Fibroblast of lung (primary cell): Measurements from ENCODE around the gene GLOD5. TPM values are rescaled to one million over a fixed set of nuclear protein-coding genes. Genes with fewer than 3 reads are reported as not detected.

Experiments used
- DNase-seq, 2 donors: peaks; one replicate each; pipeline versions ENCODE4 v3.0.0 to v3.0.0-alpha.2; 2010; ENCODE audit warnings: low read depth in 2 of 2
- H2AFZ ChIP-seq: 2 replicates; pipeline ENCODE4 v1.5.1; 2012; ENCODE audit warnings: low read length, control low read depth, inconsistent platforms
- H3K27ac ChIP-seq: 2 replicates; pipeline ENCODE4 v1.5.1; 2011; ENCODE audit warnings: low read length, control low read depth; ENCODE audit not compliant: insufficient read depth
- H3K27me3 ChIP-seq: 2 replicates; pipeline ENCODE4 v1.5.1; 2011; ENCODE audit warnings: mild to moderate bottlenecking, low read length; ENCODE audit not compliant: control insufficient read depth, insufficient read depth
- H3K36me3 ChIP-seq: 2 replicates; pipeline ENCODE4 v1.5.1; 2011; ENCODE audit warnings: low read length; ENCODE audit not compliant: control insufficient read depth, insufficient read depth
- H3K4me1 ChIP-seq: 2 replicates; pipeline ENCODE4 v1.5.1; 2011; ENCODE audit warnings: low read length; ENCODE audit not compliant: control insufficient read depth, insufficient read depth; ENCODE audit errors: extremely low read depth
- H3K4me2 ChIP-seq: 2 replicates; pipeline ENCODE4 v1.5.1; 2011; ENCODE audit warnings: low read length, control low read depth; ENCODE audit not compliant: insufficient read depth; ENCODE audit errors: extremely low read depth
- H3K4me3 ChIP-seq, 4 experiments: fragments of 200-600 bp in 1 of 4; sonication (generic) in 1 of 4; replicated peaks in 1 of 4; 2 replicates each; pipeline ENCODE4 v1.5.1; 2011 to 2016; ENCODE audit warnings: low read length in 4 of 4, low read depth in 3 of 4, mild to moderate bottlenecking in 3 of 4, control low read depth in 2 of 4, inconsistent platforms in 1 of 4, mixed read lengths in 1 of 4; ENCODE audit not compliant: insufficient read depth in 1 of 4; ENCODE audit errors: control extremely low read depth in 1 of 4
- H3K79me2 ChIP-seq: 2 replicates; pipeline ENCODE4 v1.5.1; 2012; ENCODE audit warnings: mild to moderate bottlenecking, low read length, inconsistent platforms; ENCODE audit not compliant: control insufficient read depth, insufficient read depth
- H3K9ac ChIP-seq: 2 replicates; pipeline ENCODE4 v1.5.1; 2011; ENCODE audit warnings: mild to moderate bottlenecking, low read length, control low read depth; ENCODE audit not compliant: insufficient read depth
- H3K9me3 ChIP-seq: 2 replicates; pipeline ENCODE4 v1.5.1; 2012; ENCODE audit warnings: low read depth, low read length; ENCODE audit not compliant: control insufficient read depth, insufficient read depth
- H4K20me1 ChIP-seq: 2 replicates; pipeline ENCODE4 v1.5.1; 2011; ENCODE audit warnings: low read length; ENCODE audit not compliant: control insufficient read depth, insufficient read depth; ENCODE audit errors: extremely low read depth
- CTCF ChIP-seq, 2 donors: IDR thresholded peaks in 1 of 2; conservative IDR thresholded peaks in 1 of 2; 1 replicate in 1 of 2; 2 replicates in 1 of 2; pipeline ENCODE4 v1.5.1; 2011 to 2012; ENCODE audit warnings: low read length in 2 of 2, control low read depth in 1 of 2, inconsistent platforms in 1 of 2, low read depth in 1 of 2, mild to moderate bottlenecking in 1 of 2
- EZH2 ChIP-seq: IDR thresholded peaks from 2 replicates; pipeline ENCODE4 v1.5.1; 2012; ENCODE audit warnings: low read length, control low read depth, mild to moderate bottlenecking; ENCODE audit errors: missing control alignments
- polyA plus RNA-seq, 2 donors: library from polyadenylated mRNA; depleted of rRNA in 1 of 2; stranded (reverse) in 1 of 2; unstranded in 1 of 2; fragments of >200 nt; gene quantifications; 2 replicates each; pipeline ENCODE4 v1.2.1, GENCODE V29; 2011 to 2012; ENCODE audit warnings: missing spikeins in 1 of 2
- total RNA-seq: library from RNA; depleted of rRNA; stranded (reverse); fragments of >200 nt; gene quantifications from 2 replicates; pipeline ENCODE4 v1.2.1, GENCODE V29; 2014

Gene GLOD5
- total and polyA plus RNA-seq, 2 donors (not counting 1 experiment from before 2014, with no cell fraction given), result not detected

- no peak for DNase-seq
- H3K27ac ChIP-seq, result no peak overlapping the region
- H3K4me2 ChIP-seq, result no peak overlapping the region
- no peaks in the 10 kb centered on the region for H3K27me3 ChIP-seq
- no peak overlapping the region for H3K9ac ChIP-seq
- H2AFZ ChIP-seq, result no peak overlapping the region
- H4K20me1 ChIP-seq, result no peaks in the 10 kb centered on the region
- H3K4me3 ChIP-seq, result no peak overlapping the region
- TF ChIP-seq EZH2 (no peak), CTCF (conservative IDR thresholded peaks at IDR 0.05 in 1 of 2, IDR thresholded peaks at IDR 0.05 in 1 of 2; ENCODE audit: low read depth in 1 of 2, low read length in 2 of 2) (no peak)
- H3K9me3 ChIP-seq, result no peaks in the 10 kb centered on the region
- no peaks in the 10 kb centered on the region for H3K36me3 ChIP-seq
- no peaks in the 10 kb centered on the region for H3K79me2 ChIP-seq
- H3K4me1 ChIP-seq, result no peaks in the 10 kb centered on the region
Observed at GRCh38 chrX:48794340-48794910, 32.9 kb downstream of the GLOD5 start.

- H3K9ac ChIP-seq, result no peak overlapping the region
- no peaks in the 10 kb centered on the region for H4K20me1 ChIP-seq
- no peak overlapping the region for H2AFZ ChIP-seq
- no peaks in the 10 kb centered on the region for H3K4me1 ChIP-seq
- H3K27ac ChIP-seq, result no peak overlapping the region
- H3K4me3 ChIP-seq, result no peak overlapping the region
- H3K9me3 ChIP-seq, result no peaks in the 10 kb centered on the region
- TF ChIP-seq EZH2, result no peak
- no peak for TF ChIP-seq CTCF (conservative IDR thresholded peaks at IDR 0.05 in 1 of 2, IDR thresholded peaks at IDR 0.05 in 1 of 2; ENCODE audit: low read depth in 1 of 2, low read length in 2 of 2)
- no peak overlapping the region for H3K4me2 ChIP-seq
- DNase-seq, result peak; percentile 56 to 68
- H3K36me3 ChIP-seq, result no peaks in the 10 kb centered on the region
- H3K27me3 ChIP-seq, result no peaks in the 10 kb centered on the region
- H3K79me2 ChIP-seq, result no peaks in the 10 kb centered on the region
Observed at GRCh38 chrX:48794911-48795515, 33.5 kb downstream of the GLOD5 start.

GRCh38 chrX:48798318-48798717, 36.8 kb downstream of the GLOD5 start:
- Histone ChIP-seq H3K36me3 (no peaks in the 10 kb centered on the region), H3K4me2 (no peak overlapping the region), H3K4me3 (no peak overlapping the region), H3K27ac (no peak overlapping the region), H3K9ac (no peak overlapping the region), H3K4me1 (no peaks in the 10 kb centered on the region), H4K20me1 (no peaks in the 10 kb centered on the region), H3K79me2 (no peaks in the 10 kb centered on the region), H3K9me3 (no peaks in the 10 kb centered on the region), H3K27me3 (no peaks in the 10 kb centered on the region), H2AFZ (no peak overlapping the region)
- DNase-seq, result no peak
- TF ChIP-seq EZH2 (no peak), CTCF (conservative IDR thresholded peaks at IDR 0.05 in 1 of 2, IDR thresholded peaks at IDR 0.05 in 1 of 2; ENCODE audit: low read depth in 1 of 2, low read length in 2 of 2) (no peak)
